ENCODE data around the gene PCNX2. TPM values are rescaled to one million over a fixed set of nuclear protein-coding genes. Genes with fewer than 3 reads are reported as not detected.

The PCNX2 gene
- total and polyA plus RNA-seq, 2 experiments from 2014 or later = 3.9 to 11.0 TPM

DNA sequence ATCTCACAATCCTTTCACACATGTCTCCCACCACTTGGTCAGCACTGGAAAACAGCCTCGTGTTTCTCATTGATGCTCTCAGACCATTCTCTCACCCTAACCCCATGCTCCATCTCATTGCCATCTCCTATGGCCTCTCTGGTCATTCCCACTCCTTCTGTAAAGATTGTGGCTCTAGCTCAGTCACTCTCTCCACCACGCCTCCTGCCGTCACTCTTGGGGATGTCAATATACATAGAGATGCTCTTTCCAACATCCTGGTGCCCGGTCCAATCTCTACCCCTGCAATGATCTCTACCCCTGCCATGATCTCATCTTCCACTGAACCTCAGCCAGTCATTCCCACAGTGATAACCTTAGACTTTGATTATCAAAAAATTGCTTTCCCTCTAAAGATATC is 255.0 kb downstream of the PCNX2 start:
- 92% methylated on average over 4 of the region's 4 CpGs for WGBS (ENCODE audit: low lambda C conversion rate, missing lambda C conversion rate)
- H3K27me3 ChIP-seq = no peaks in the 10 kb centered on the region

GRCh38 chr1:233038581-233038980 is 256.9 kb downstream of the PCNX2 start:
- H3K79me2 ChIP-seq = no peaks in the 10 kb centered on the region
- H3K9me3 ChIP-seq (ENCODE audit: low read depth) = no peaks in the 10 kb centered on the region
- peaks cover 27% of the 10 kb centered on the region for H3K4me1 ChIP-seq (ENCODE audit: insufficient read depth)
- no peaks in the 10 kb centered on the region for H4K20me1 ChIP-seq (ENCODE audit: insufficient read depth, poor library complexity, severe bottlenecking)
- H3K9me2 ChIP-seq (replicated peaks; ENCODE audit: insufficient read depth) = no peaks in the 10 kb centered on the region
- H3K4me2 ChIP-seq = no peak overlapping the region
- H3K27ac ChIP-seq = no peak overlapping the region
- TF ChIP-seq EZH2 (IDR thresholded peaks at IDR 0.05; ENCODE audit: borderline replicate concordance) = no peak
- TF ChIP-seq, protein P1, sequence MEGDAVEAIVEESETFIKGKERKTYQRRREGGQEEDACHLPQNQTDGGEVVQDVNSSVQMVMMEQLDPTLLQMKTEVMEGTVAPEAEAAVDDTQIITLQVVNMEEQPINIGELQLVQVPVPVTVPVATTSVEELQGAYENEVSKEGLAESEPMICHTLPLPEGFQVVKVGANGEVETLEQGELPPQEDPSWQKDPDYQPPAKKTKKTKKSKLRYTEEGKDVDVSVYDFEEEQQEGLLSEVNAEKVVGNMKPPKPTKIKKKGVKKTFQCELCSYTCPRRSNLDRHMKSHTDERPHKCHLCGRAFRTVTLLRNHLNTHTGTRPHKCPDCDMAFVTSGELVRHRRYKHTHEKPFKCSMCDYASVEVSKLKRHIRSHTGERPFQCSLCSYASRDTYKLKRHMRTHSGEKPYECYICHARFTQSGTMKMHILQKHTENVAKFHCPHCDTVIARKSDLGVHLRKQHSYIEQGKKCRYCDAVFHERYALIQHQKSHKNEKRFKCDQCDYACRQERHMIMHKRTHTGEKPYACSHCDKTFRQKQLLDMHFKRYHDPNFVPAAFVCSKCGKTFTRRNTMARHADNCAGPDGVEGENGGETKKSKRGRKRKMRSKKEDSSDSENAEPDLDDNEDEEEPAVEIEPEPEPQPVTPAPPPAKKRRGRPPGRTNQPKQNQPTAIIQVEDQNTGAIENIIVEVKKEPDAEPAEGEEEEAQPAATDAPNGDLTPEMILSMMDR (IDR thresholded peaks at IDR 0.05; ENCODE audit: poor library complexity) = no peak
- no peak for TF ChIP-seq EZH2phosphoT487 (IDR thresholded peaks at IDR 0.05; ENCODE audit: low read depth, severe bottlenecking, unreplicated experiment)
- no peak overlapping the region for H3K4me3 ChIP-seq
- no peak for DNase-seq (ENCODE audit: low spot score)
- no peaks in the 10 kb centered on the region for H3K27me3 ChIP-seq
- no peaks in the 10 kb centered on the region for H3K36me3 ChIP-seq (replicated peaks; ENCODE audit: insufficient read depth, low read depth)
- H2AFZ ChIP-seq = no peak overlapping the region

More for the DNA sequence above, 255.0 kb downstream of the PCNX2 start:
- no peak for DNase-seq (ENCODE audit: low spot score)
- no peak overlapping the region for H2AFZ ChIP-seq
- no peaks in the 10 kb centered on the region for H3K9me2 ChIP-seq (replicated peaks; ENCODE audit: insufficient read depth)
- no peaks in the 10 kb centered on the region for H4K20me1 ChIP-seq (ENCODE audit: insufficient read depth, poor library complexity, severe bottlenecking)
- H3K4me2 ChIP-seq = no peak overlapping the region
- H3K36me3 ChIP-seq (replicated peaks; ENCODE audit: insufficient read depth, low read depth) = no peaks in the 10 kb centered on the region
- no peak overlapping the region for H3K27ac ChIP-seq
- no peaks in the 10 kb centered on the region for H3K79me2 ChIP-seq
- H3K4me1 ChIP-seq (ENCODE audit: insufficient read depth) = peaks cover 12% of the 10 kb centered on the region
- TF ChIP-seq EZH2phosphoT487 (IDR thresholded peaks at IDR 0.05; ENCODE audit: low read depth, severe bottlenecking, unreplicated experiment) = no peak
- TF ChIP-seq, protein P1 (IDR thresholded peaks at IDR 0.05; ENCODE audit: poor library complexity) = no peak
- no peak overlapping the region for H3K4me3 ChIP-seq
- H3K9me3 ChIP-seq (ENCODE audit: low read depth) = no peaks in the 10 kb centered on the region

- Histone ChIP-seq H3K9me3 (ENCODE audit: low read depth) (no peaks in the 10 kb centered on the region), H3K4me2 (no peak overlapping the region), H2AFZ (no peak overlapping the region), H4K20me1 (ENCODE audit: insufficient read depth, poor library complexity, severe bottlenecking) (no peaks in the 10 kb centered on the region), H3K27ac (no peak overlapping the region), H3K4me3 (no peak overlapping the region), H3K79me2 (no peaks in the 10 kb centered on the region), H3K36me3 (replicated peaks; ENCODE audit: insufficient read depth, low read depth) (no peaks in the 10 kb centered on the region), H3K27me3 (no peaks in the 10 kb centered on the region), H3K4me1 (ENCODE audit: insufficient read depth) (peaks cover 31% of the 10 kb centered on the region), H3K9me2 (replicated peaks; ENCODE audit: insufficient read depth) (no peaks in the 10 kb centered on the region)
- DNase-seq (ENCODE audit: low spot score) = no peak
- TF ChIP-seq EZH2 (IDR thresholded peaks at IDR 0.05; ENCODE audit: borderline replicate concordance) (no peak), EZH2phosphoT487 (IDR thresholded peaks at IDR 0.05; ENCODE audit: low read depth, severe bottlenecking, unreplicated experiment) (no peak)
- TF ChIP-seq, protein P1 (IDR thresholded peaks at IDR 0.05; ENCODE audit: poor library complexity) = no peak
Measured at GRCh38 chr1:233037843-233038242, 257.7 kb downstream of the PCNX2 start.

GRCh38 chr1:233034836-233035235 is 260.7 kb downstream of the PCNX2 start:
- H3K9me2 ChIP-seq (replicated peaks; ENCODE audit: insufficient read depth) = no peaks in the 10 kb centered on the region
- no peaks in the 10 kb centered on the region for H3K36me3 ChIP-seq (replicated peaks; ENCODE audit: insufficient read depth, low read depth)
- H3K79me2 ChIP-seq = no peaks in the 10 kb centered on the region
- 14% methylated on average over 5 of the region's 5 CpGs for WGBS (ENCODE audit: low lambda C conversion rate, missing lambda C conversion rate)
- peak overlapping the region; percentile 9 for H3K4me2 ChIP-seq
- no peak for DNase-seq (ENCODE audit: low spot score)
- no peaks in the 10 kb centered on the region for H4K20me1 ChIP-seq (ENCODE audit: insufficient read depth, poor library complexity, severe bottlenecking)
- H3K4me1 ChIP-seq (ENCODE audit: insufficient read depth) = peaks cover 46% of the 10 kb centered on the region
- no peaks in the 10 kb centered on the region for H3K9me3 ChIP-seq (ENCODE audit: low read depth)
- H2AFZ ChIP-seq = no peak overlapping the region
- peak overlapping the region; percentile 34 for H3K27ac ChIP-seq
- TF ChIP-seq, protein P1 (IDR thresholded peaks at IDR 0.05; ENCODE audit: poor library complexity) = no peak
- no peak for TF ChIP-seq EZH2phosphoT487 (IDR thresholded peaks at IDR 0.05; ENCODE audit: low read depth, severe bottlenecking, unreplicated experiment)
- no peak for TF ChIP-seq EZH2 (IDR thresholded peaks at IDR 0.05; ENCODE audit: borderline replicate concordance)
- H3K27me3 ChIP-seq = no peaks in the 10 kb centered on the region
- H3K4me3 ChIP-seq = no peak overlapping the region

Data from hepatocyte (in vitro differentiated cells).